HG02973 (cell line): Measurements from ENCODE around the gene CCDC158.
A peak's percentile ranks its signal among the peaks of the same experiment; 100 is the strongest.
"Not testable (repeated sequence)": the region's sequence is repeated elsewhere in the genome, so short reads cannot be mapped to it uniquely, and the experiment has no call there.

Experiments used
- ATAC-seq: cut with Tn5 transposase; IDR thresholded peaks from one replicate; pipeline ENCODE4 v1.9.1; 2021; ENCODE audit warnings: moderate library complexity; ENCODE audit not compliant: unreplicated experiment

The CCDC158 gene

DNA sequence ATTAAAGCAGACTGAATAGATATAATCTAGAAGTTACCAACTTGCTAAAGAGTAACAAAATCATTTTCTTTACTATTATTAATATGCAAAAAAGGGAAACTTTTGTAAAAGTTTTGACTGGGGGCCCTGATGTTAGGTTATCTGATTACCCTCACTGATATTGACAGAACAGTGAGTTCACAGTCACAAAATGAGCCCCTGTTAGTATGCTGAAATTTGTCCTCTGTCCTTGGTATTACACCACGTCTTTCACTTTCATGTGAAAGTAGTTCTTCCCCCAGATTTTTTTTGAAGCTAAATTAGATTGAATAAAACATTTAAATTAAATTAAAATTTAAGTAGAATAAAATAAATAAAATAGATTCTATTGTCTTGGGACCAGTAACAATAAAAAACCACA, 108.5 kb downstream of the CCDC158 start:
- no peak for ATAC-seq

DNA sequence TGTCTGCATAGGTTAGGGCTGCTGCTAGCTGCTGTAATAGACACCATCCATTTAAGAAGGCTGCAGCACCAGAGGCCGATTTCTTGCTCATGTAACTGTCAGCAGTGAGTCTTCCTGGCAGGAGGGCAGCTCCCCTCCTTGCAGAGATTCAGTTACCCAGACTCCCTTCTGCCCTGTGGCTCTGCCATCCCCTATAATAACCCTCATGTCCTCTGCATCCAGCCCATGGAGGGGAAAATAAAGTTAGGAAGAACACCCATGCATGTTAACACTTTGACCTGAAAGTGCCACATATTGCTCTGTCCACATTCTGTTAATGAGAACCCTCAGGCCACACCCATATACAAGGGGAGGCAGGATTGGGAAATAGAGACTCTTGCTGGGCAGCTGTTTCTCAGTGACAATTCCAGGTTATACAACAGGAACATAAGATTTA, 109.0 kb downstream of the CCDC158 start:
- ATAC-seq, result no peak

DNA sequence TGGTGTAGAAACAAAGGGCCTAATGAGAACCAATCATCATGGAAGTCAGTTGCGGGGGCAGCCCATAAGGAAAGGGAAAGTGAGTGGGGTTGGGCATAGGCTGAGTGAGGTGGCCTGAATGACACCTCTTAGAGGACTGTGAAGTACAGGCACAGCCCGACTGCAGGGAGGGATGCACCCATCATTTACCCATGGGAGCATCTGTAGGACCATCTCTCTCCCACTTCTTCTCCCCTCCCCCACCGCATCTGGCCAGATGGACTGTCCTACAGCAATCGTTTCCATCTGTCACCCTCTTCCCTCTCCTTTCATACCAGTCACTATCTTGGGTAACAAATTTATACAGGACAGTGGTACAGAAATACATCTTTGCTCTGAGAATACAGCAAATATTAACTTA, 110.3 kb downstream of the CCDC158 start:
- ATAC-seq, result no peak

DNA sequence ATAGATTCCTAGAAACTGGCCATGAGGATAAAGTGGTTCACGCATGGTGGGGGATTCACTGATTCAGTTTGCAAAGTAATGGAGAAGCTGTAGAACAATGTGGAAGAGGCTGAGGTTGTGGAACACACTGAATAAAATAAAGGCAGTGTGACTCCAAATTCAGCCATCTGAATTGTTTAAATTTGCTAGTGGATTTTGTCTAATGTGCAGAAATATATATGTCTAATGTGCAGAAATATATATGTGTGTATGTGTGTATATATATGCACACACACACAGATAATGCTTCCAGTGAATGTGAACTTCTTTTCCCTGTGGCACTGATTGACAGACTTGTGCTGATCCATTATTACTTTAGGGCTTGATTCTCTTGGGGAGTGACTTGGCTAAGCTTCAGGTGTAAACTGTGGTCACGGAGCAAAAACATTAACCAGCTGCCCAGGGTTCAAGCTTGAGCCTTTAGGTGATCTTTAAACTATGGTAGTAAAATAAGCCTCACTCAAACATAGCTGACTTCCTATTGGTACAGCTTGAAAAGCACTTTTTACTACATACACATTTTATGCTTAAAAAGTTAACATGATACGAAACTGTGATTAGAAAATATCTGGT, 110.9 kb downstream of the CCDC158 start:
- ATAC-seq, result no peak

DNA sequence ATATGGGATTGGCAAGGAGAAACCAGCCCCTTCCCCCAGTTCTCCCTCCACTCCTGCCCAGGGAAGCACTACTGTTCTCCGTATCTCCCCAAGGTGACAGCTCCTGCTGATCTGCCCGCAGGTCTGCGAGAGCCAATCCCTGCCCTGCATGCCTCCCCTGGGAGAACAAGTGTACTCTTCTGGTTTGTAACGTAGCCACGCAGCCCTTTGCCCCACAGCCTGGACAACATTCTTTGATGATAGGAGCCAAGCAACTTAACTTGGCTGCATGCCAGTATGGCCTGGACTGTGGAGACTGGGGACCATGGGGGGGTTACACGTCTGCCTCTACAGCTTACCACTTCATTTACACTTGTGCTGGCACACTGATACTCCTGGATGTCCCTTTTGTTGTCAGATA, 112.4 kb downstream of the CCDC158 start:
- ATAC-seq, result no peak

DNA sequence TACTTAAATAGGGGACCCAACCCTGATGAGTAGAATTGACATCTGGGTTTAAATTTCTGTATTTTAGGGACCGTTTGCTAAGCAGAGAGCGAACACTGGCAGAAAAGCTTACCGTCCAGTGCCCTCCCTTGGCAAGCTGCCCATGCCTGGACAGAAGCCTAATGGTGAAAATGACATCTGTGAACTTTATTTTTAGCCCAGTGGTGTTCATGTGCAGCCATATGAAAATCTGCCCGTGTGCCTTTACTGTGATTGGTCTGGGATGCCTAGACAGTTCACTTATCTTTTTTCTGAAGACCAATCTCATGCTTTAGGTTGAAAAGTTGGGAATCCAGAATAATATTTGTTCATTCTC, 113.3 kb downstream of the CCDC158 start:
- no peak for ATAC-seq

DNA sequence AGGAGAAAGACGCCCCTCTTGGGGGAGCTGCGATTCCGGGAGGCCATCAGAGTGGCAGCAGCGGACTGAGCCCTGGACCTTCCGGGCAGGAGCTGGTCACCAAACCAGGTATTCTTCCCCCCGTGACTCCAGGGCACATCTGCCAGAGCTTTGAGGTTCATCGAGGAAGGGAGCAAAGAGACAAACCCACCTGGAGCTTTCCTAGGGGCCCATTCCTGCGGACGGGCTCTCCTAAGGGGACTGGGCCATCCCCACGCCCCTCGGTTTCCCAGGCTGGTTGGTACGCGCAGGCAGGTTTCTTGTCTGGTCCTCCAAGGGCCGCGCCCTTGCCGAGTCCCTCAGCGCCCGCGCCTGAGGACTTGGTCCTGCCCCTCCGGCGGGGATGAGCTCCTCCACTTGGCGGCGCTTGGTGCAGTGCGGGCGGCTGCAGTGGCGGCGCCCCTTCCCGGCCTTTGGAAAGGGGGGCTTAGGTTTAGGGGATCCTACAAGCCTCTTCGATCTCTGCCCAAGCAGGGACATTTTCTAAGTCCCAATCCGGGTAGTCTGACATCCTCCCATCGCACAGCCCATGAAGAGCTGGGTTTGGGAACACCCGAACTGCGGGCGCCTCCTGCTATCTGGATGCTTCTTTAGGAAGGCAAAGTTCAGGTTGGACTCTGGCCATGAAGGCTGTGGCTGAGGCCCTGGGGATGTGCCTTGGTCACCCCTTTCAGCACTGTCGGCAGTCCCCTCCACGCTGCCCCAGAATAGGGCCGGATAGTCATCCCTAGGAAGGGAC, 113.9 kb downstream of the CCDC158 start:
- ATAC-seq, result no peak

DNA sequence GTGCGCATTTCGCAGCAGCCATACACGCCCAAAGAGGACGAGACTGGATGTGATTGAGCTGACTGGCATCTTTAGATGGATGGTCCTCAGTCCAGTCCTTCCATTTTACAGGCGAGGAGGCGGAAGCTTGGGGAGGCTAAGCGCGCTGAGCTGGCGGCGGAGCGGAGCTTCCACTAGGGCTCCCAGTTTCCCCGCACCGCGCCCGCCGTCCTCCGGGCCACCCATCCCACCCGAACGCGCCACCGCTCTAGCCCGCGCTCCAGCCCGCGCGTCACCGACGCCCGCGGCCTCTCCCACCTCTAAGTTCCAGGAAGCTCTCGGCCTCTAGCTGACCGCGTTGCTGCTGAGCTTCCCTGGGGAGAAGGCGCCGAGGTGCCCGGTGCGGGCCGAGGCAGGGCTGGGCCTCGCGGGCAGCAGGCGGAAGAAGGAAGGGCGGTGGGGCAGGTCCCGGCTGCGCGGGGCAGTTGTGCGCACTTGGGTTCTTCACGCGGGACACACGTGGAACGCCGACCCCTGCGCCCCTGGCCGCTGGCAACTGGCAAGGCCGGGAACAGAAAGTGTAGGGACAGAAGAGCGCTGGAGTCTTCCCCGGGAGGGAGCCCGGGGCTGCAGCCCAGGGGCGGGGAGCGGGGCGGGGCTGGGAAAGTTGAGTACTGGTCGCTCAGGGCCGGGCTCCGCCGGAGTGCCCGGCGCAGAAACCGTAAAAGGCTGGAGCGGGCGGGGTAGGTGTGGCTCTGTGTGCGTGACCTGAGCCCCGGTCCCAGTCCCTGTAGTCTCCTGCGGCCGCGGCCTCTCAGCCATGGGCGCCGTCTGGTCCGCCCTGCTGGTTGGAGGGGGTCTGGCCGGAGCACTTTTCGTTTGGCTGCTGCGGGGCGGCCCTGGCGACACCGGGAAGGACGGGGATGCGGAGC, 114.7 kb downstream of the CCDC158 start, which contains the start of gene STBD1:
STBD1 (plus strand) TSS at position 763 of the 911 bp plus-strand sequence; CDS start at position 800, 37 bp downstream.
- ATAC-seq, result no peak

DNA sequence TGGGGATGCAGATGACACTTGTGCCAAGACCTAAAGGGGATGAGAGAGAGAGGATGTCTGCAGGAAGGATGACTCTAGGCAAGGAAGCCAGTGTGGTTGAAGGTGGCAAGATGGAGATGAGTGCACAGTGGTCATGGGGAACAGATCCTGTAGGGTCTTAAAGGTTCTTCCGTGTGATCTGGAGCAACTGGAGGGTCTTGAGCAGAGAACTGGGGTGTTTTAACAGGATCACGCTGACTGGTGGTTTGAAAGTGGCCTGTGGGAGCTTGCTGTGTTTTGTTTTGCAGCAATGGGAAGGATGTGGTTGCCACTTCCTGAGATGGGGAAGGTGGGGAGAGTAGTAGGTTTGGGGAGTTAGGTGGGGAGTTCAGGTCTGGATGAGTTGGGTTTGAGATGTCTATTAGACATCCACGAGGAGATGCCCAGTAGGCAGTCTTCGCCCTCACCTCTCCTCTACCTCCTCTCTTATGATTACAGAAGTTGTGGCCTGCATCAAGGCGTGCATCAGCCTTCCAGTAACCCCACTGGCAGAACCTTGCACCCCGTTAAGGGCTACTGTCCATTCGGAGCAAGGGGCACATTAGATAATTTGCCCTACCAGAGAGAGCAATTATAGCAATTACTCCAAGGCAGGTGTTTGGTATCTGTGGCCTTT, 115.8 kb downstream of the CCDC158 start:
- ATAC-seq, result no peak

DNA sequence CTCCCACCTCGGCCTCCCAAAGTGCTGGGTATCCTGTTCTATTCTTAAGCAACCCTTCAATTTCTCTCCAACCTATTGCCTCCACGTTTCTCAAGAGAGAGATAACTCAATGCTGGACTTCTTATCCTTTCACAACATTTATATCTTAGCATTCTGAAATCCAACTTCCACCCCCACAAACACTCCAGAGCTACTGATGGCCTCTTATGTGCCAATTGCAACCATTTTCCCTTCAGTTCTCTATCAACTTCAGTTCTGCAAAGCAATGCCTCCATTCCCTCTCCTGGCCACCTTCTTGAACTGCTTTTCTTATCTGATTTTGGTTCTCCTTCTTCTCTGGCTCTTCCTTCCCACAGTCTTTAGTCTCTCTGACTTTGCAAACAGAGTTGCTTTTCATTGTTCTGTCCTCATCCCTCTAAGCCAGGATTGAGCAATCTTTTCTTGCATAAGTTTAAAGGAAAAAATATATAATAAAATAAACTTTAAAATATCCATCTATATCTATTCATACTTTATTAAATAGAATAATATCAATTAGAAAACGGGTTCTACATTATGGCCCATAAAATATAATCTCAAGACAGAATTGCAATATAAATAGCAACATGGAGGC, 118.0 kb downstream of the CCDC158 start:
- no peak for ATAC-seq

DNA sequence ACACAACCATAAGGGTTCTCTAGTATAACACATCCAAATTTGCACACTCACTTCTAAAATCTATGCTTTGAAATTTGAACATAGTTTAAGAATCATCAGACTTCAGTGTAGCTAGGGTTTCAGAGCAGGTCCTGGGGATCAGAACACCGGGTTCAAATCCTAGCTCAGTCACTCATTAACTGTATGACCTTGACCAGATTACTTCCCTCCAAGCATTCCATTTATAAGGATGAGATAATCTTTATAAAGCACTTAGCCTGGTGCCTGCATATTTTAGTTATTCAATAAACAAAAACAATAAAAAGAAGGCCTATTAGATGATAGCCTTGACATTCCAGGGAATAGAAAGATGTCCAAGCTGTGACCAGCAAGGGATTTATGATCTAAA, 119.2 kb downstream of the CCDC158 start:
- ATAC-seq, result no peak

DNA sequence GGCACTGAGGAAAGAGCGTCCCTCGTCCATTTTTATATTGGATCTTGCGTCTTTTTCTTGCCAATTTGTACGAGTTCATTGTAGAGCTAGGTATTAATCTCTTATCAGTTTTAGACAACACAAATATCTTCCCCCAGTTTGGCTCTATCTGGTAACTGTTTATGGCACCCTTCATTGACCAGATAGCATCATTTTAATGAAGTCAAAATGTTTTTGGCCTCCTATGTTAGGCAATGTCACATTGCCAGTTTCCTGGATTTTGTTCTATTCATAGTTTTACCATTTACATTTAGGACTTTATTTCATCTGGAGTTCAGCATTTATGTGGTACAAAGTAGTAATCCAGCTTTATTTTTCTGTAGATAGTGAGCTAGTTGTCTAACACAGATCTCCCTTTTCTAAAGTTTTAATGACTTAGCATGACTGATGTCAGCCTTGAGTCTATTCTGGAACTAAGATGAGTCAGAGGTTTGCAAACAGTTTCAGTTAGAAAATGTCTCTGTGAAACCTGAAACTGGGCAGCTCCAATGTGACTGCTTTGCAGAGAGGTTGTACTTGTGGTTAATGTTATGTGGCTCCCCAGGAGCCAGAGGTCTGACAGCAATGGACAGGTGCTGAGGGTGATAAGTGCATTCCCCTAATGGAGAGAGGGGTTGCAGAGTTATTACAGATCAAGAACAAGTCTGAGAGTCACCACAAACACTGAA, 119.7 kb downstream of the CCDC158 start:
- ATAC-seq, result peak; percentile 98

DNA sequence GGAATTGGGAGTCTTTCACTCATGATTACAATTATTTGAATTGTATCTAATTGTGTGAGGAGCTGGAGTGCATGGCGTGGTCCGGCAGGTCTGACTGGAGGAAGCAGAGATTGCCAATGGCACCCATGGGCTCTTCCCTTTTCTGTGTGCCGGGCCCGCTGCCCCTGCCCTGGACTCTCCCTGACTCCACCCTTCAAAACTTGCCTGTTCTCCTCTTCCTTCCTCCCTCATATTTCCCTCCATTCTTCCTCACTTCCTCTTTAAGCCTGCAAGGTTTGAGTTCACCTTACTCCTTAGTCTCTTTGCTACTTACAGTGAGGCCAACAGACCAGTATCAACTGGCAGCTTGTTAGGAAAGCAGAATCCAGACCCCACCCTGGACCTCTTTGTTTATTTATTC, 120.9 kb downstream of the CCDC158 start:
- no peak for ATAC-seq

DNA sequence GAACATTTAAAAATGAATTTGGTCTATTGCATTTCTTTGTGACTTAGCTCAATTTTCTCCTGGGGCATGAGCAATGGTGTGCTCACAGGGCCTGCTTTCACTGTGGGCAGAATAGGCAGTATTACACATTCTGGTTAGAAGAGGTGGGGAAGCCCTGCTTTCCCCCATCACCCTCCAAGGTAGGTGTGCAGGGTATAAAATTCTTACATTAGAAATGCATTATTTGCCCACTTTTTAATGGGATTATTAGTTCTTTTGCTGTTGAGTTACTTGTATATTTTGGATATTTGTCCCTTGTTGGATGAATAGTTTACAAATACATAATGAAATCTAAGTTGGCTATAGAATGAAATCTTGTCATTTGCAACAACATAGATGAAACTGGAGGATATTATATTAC, 122.7 kb downstream of the CCDC158 start:
- ATAC-seq, result no peak

DNA sequence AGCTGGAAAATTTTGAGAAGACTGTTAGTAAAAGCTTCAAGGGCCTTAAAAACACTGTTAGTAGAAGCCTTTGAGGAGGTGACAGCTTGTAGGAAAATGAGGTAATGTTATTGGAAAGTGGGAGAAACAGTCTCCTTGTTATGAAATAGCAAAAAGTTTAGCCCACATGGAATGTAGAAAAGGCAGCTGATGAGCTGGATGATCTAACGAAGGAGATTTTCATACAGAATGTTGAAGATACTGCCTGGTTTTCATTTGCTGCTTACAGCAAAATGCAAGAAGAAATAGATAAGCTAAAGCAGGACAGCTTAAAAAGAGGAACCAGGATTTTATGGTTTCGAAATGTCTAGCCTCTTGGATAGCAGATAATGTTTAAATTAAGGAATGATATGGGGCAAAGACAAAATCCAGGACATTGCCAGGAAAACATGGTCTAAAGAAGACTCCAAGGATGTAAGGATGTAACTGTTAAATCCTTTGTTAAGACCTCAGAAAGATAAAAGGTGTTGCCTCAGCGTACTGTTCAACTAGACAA, 124.6 kb downstream of the CCDC158 start:
- no peak for ATAC-seq

DNA sequence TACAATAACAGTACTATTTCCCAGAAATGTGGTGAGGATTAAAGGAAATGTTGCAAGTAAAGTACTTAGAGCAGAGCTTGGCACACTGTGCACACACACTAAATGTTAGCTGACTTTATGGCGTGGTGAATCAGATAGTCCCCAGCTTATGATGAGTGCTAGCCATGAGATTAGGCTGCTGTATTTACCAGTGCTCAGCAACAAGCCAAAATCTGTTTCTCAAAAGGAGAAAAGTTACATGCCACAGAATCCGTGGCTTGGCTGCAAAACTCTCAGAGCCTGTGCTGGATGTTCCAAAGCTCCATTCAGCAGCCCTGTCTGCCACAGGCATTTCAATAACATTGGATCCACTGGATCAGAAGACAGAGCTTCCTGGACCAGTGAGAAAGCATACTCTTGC, 127.2 kb downstream of the CCDC158 start:
- no peak for ATAC-seq

DNA sequence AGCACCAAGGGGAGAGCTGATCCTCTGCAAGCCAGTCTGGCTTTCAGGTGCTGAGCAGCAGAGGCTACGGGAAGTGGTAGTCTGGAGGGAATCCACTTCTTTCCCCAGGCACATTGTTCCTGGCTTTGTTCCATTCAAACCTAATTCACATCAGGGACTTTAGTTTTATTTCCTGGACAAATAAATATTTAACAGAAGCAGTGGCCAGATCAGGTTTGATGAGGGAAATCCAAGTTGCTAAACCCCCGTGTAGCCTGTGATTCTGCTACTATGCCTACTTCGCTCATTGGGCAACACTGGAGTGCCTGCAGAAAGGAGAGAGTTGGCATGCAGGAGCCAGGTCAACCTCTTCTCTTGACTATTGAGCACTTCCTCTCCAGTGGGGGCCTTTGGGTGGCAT, 128.2 kb downstream of the CCDC158 start:
- no peak for ATAC-seq

DNA sequence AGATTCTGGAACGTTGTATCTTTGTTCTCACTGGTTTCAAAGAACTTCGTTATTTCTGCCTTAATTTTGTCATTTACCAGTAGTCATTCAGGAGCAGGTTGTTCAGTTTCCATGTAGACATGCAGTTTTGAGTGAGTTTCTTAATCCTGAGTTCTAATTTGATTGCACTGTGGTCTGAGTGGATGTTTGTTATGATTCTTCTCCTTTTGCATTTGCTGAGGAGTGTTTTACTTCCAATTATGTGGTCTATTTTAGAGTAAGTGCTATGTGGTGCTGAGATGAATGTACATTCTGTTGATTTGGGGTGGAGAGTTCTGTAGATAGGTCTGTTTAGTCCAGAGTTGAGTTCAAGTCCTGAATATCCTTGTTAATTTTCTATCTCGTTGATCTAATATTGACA, 133.1 kb downstream of the CCDC158 start:
- ATAC-seq, result not testable (repeated sequence)

DNA sequence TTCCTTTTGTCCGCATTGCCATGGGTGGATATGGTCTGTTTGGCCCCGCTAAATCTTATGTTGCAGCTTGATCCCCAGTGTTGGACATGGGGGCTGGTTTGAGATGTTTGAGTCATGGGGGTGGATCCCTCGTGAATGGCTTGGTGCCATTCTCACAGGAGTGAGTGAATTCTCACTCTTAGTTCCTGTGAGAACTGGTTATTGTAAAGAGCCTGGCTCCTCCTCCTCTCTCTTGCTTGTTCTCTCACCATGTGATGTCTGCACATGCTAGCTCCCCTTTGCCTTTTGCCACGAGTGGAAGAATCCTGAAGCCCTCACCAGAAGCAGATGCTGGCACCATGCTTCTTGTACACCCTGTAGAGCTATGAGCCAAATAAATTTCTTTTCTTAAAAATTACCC, 137.0 kb downstream of the CCDC158 start:
- ATAC-seq, result no peak
